Adrenal gland (tissue), 12 donors: ENCODE results near the gene DOCK4. TPM values are rescaled to one million over a fixed set of nuclear protein-coding genes. Genes with fewer than 3 reads are reported as not detected.

Experiments
- DNase-seq, 7 donors: peaks; one replicate each; pipeline ENCODE4 v3.0.0-alpha.2; 2019 to 2020
- H3K27ac ChIP-seq, 5 donors: fragments of 200-600 bp; sonication (generic) in 4 of 5; 1 replicate in 3 of 5; 2 replicates in 2 of 5; pipeline versions ENCODE4 v1.5.1 to v1.8.0; 2016 to 2020; ENCODE audit warnings: mild to moderate bottlenecking in 1 of 5
- H3K27me3 ChIP-seq: fragments of 200-600 bp; 2 replicates; pipeline ENCODE4 v1.8.0; 2021
- H3K36me3 ChIP-seq, 2 donors: fragments of 200-600 bp; replicated peaks in 1 of 2; 1 replicate in 1 of 2; 2 replicates in 1 of 2; pipeline versions ENCODE4 v1.5.1 to v1.8.0; 2018 to 2022
- H3K4me1 ChIP-seq, 2 donors: fragments of 200-600 bp; replicated peaks in 1 of 2; 1 replicate in 1 of 2; 2 replicates in 1 of 2; pipeline versions ENCODE4 v1.5.1 to v1.8.0; 2018 to 2021
- H3K4me3 ChIP-seq, 4 donors: fragments of 200-600 bp; sonication (generic) in 3 of 4; one replicate each; pipeline ENCODE4 v1.5.1; 2016 to 2018
- H3K9me3 ChIP-seq, 3 donors: fragments of 200-600 bp; sonication (generic) in 1 of 3; replicated peaks in 1 of 3; 1 replicate in 2 of 3; 2 replicates in 1 of 3; pipeline versions ENCODE4 v1.5.1 to v1.8.0; 2016 to 2021
- CTCF ChIP-seq, 6 experiments: fragments of 450-650 bp in 4 of 6; fragments of 200-600 bp in 2 of 6; sonication (generic) in 1 of 6; IDR thresholded peaks; 1 replicate in 5 of 6; 2 replicates in 1 of 6; pipeline versions ENCODE4 v1.5.1 to v1.8.0; 2016 to 2021; ENCODE audit warnings: antibody characterized with exemption in 6 of 6, mild to moderate bottlenecking in 2 of 6, moderate library complexity in 1 of 6
- POLR2A ChIP-seq, 2 donors: fragments of 450-650 bp; IDR thresholded peaks; one replicate each; pipeline ENCODE4 v1.6.1; 2017; ENCODE audit warnings: antibody characterized with exemption in 2 of 2, mild to moderate bottlenecking in 2 of 2, moderate library complexity in 1 of 2
- WGBS, 4 donors: extraction: QIAGEN DNeasy Blood & Tissue Kit in 2 of 4; methylation state at CpG; one replicate each; pipeline versions ENCODE4 v1.1.5 to v1.1.7; 2013 to 2017; 5-methylcytosine and 5-hydroxymethylcytosine counted together
- intact Hi-C, 2 donors: fragments of 100-400 bp; cut with DNase I; formaldehyde crosslinking; loops; one replicate each; pipeline versions ENCODE4 v1.14.1 to v1.15.0; 2022 to 2023
- polyA plus RNA-seq, 3 donors: library from polyadenylated mRNA; stranded (reverse); fragments of 200-250 nt in 2 of 3; fragments of 350-450 nt in 1 of 3; fragmentation: Illumina TruSeq in 1 of 3; extraction: RNeasy Lipid Tissue Mini Kit (QIAGEN cat#74804) in 1 of 3; gene quantifications; one replicate each; pipeline ENCODE4 v1.2.3, GENCODE V29; 2013 to 2014
- total RNA-seq, 9 donors: library from RNA; depleted of rRNA in 4 of 9; stranded (reverse); fragments of >200 nt in 4 of 9; fragments of 120-200 nt in 1 of 9; fragmentation: NEBNext Ultra II Directional in 1 of 9; extraction: Animal tissue kit (Norgen Biotek cat#: 25700) in 1 of 9; gene quantifications; one replicate each; pipeline versions ENCODE4 v1.1.0 to v1.2.4, GENCODE V29; 2013 to 2023
- donor health status: healthy with polysubstance abuse.
- donor health status: Bipolar disorder and iron deficiency.
- donor health status: DM: yes; HTN: yes; CAD: no.
- donor health status: DM: no; HTN: no; CAD: no.
- donor health status: DM: no; HTN: no; CAD: no.
- donor health status: DM: yes; HTN: yes; CAD: no.

Gene DOCK4
- total and polyA plus RNA-seq, 12 donors: 6.2 to 37.6 (median 21.1) TPM

DNA sequence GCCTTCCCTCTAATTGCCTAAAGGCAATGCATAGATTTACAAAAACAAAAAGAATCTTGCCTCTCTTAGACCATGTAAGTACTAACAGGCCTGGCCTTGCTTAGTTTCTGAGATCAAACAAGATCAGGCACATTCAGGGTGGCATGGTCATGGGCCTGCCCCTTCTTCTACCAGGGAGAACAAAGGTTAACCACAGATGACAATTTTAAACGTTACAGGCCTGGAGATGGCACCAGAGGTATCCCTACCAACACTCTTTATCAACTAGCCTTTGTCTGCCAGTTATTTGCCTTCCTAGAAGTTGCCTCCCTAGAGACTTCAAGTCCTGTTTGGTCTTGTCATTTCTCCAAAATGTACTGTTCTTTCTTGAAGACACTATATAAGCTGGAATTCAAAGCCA is 252.6 kb downstream of the DOCK4 start:
- Histone ChIP-seq H3K9me3 (no peaks in the 10 kb centered on the region), H3K27ac (peak overlapping the region in 2 of 5 donors; percentile 32 to 78), H3K27me3 (no peaks in the 10 kb centered on the region), H3K36me3 (no peaks in the 10 kb centered on the region), H3K4me1 (peaks cover 6 to 39% of the 10 kb centered on the region in 2 donors), H3K4me3 (no peak overlapping the region)
- 7 to 18% (median 10%) methylated on average over 1 of the region's 1 CpG for WGBS, 4 donors
- no peak for DNase-seq
- TF ChIP-seq CTCF (IDR thresholded peaks at IDR 0.05) (peak in 2 of 6 experiments; percentile 11 to 19), POLR2A (IDR thresholded peaks at IDR 0.05) (no peak)
- intact Hi-C loops: no loop called here

GRCh38 chr7:111952783-111953182 is 253.4 kb downstream of the DOCK4 start:
- no peaks in the 10 kb centered on the region for H3K9me3 ChIP-seq
- H3K36me3 ChIP-seq: no peaks in the 10 kb centered on the region
- intact Hi-C loops: no loop called here
- H3K27ac ChIP-seq: no peak overlapping the region
- peak in 1 of 7 donors; percentile 21 for DNase-seq
- no peak overlapping the region for H3K4me3 ChIP-seq
- H3K4me1 ChIP-seq: peaks cover 6 to 32% of the 10 kb centered on the region in 2 donors
- WGBS, 4 donors: 58 to 67% (median 64%) methylated on average over 4 of the region's 4 CpGs
- TF ChIP-seq CTCF (IDR thresholded peaks at IDR 0.05) (no peak), POLR2A (IDR thresholded peaks at IDR 0.05) (no peak)
- H3K27me3 ChIP-seq: no peaks in the 10 kb centered on the region

GRCh38 chr7:111951052-111951451 is 255.1 kb downstream of the DOCK4 start:
- DNase-seq: no peak
- Histone ChIP-seq H3K27ac (no peak overlapping the region), H3K4me3 (no peak overlapping the region), H3K4me1 (peaks cover 6 to 27% of the 10 kb centered on the region in 2 donors), H3K27me3 (no peaks in the 10 kb centered on the region), H3K36me3 (no peaks in the 10 kb centered on the region), H3K9me3 (no peaks in the 10 kb centered on the region)
- intact Hi-C loops: no loop called here
- TF ChIP-seq CTCF (IDR thresholded peaks at IDR 0.05) (no peak), POLR2A (IDR thresholded peaks at IDR 0.05) (no peak)

DNA sequence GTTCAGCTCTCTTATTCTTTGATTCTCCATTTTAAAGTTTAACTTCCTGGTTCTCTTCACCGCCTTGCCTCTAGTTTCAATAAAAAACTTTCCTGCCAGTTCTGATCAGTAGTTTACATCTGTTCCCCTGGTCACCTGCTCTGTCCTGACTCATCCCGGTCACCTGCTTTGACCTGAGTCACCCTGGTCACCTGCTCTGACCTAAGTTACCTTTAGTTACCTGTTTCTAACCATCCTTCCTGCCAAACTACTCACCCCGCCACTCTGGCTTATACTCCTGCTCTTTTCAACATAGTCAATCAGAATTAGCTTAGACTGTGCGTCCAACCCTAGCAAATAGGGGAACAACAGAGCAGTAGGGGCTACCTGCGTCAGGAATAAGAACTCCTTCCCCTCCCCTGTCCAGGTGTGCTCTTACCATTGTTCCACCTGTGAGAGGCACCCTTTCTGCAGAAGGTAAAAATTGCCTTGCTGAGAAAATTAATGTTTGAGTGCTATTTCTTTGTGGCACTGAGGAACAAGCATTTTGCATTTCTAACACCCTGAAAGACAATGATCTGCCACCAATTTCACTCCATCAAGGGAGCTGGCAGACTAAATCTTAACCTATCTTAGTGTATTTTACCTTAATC is 263.6 kb downstream of the DOCK4 start:
- TF ChIP-seq CTCF (IDR thresholded peaks at IDR 0.05): no peak
- TF ChIP-seq POLR2A (IDR thresholded peaks at IDR 0.05): no peak
- Histone ChIP-seq H3K9me3 (peaks cover 0 to 6% (median 3%) of the 10 kb centered on the region in 3 donors), H3K4me3 (no peak overlapping the region), H3K36me3 (peaks cover 0 to 8% of the 10 kb centered on the region in 2 donors), H3K27me3 (no peaks in the 10 kb centered on the region), H3K4me1 (no peaks in the 10 kb centered on the region), H3K27ac (no peak overlapping the region)
- no peak for DNase-seq
- 92 to 97% (median 95%) methylated on average over 5 of the region's 5 CpGs for WGBS, 4 donors
- intact Hi-C loops: no loop called here
